Stimulated activated naive CD8-positive, alpha-beta T cell treated with anti-CD3 and anti-CD28 coated beads, Interleukin-15, amount 100 ng/mL, for 72 hours (primary cell): ENCODE results near the gene NEGR1.
"Not testable (repeated sequence)": the region's sequence is repeated elsewhere in the genome, so short reads cannot be mapped to it uniquely, and the experiment has no call there.

Experiments used
- ATAC-seq: fragments of 150-1000 bp; cut with Tn5 transposase; 2 replicates; pipeline ENCODE4 v1.10.0; 2021; ENCODE audit warnings: mild to moderate bottlenecking, moderate library complexity
- DNase-seq, 2 donors: peaks; one replicate each; pipeline ENCODE4 v3.0.0; 2021 to 2022
- H3K27ac Mint-ChIP-seq, 2 donors: one replicate each; pipeline ENCODE4 v1.8.0; 2022; ENCODE audit warnings: mild to moderate bottlenecking in 2 of 2, mixed read lengths in 2 of 2, moderate library complexity in 2 of 2
- H3K27me3 Mint-ChIP-seq: one replicate; pipeline ENCODE4 v1.8.0; 2022; ENCODE audit warnings: mixed read lengths
- H3K4me1 Mint-ChIP-seq: one replicate; pipeline ENCODE4 v1.8.0; 2022; ENCODE audit warnings: mild to moderate bottlenecking, mixed read lengths
- H3K4me3 Mint-ChIP-seq, 2 donors: one replicate each; pipeline ENCODE4 v1.8.0; 2022; ENCODE audit warnings: mild to moderate bottlenecking in 2 of 2, mixed read lengths in 2 of 2, moderate library complexity in 1 of 2
- H3K9me3 Mint-ChIP-seq, 2 donors: one replicate each; pipeline ENCODE4 v1.8.0; 2022; ENCODE audit warnings: mixed read lengths in 2 of 2

Gene NEGR1

GRCh38 chr1:71916894-71917293, 365.4 kb downstream of the NEGR1 start:
- Mint-ChIP-seq H3K4me3 (no peak overlapping the region), H3K27ac (no peak overlapping the region), H3K4me1 (no peaks in the 10 kb centered on the region), H3K9me3 (peaks cover 4 to 7% of the 10 kb centered on the region in 2 donors), H3K27me3 (no peaks in the 10 kb centered on the region)
- DNase-seq: no peak
- no peak for ATAC-seq

- no peaks in the 10 kb centered on the region for H3K27me3 Mint-ChIP-seq
- H3K9me3 Mint-ChIP-seq: peaks cover 4 to 7% of the 10 kb centered on the region in 2 donors
These were observed 367.7 kb downstream of the NEGR1 start for GRCh38 chr1:71914626-71915025.

GRCh38 chr1:71908871-71909390, 373.4 kb downstream of the NEGR1 start:
- DNase-seq: no peak
- no peak for ATAC-seq
- H3K4me3 Mint-ChIP-seq: no peak overlapping the region
- no peaks in the 10 kb centered on the region for H3K9me3 Mint-ChIP-seq
- H3K27ac Mint-ChIP-seq: no peak overlapping the region
- H3K27me3 Mint-ChIP-seq: no peaks in the 10 kb centered on the region
- no peaks in the 10 kb centered on the region for H3K4me1 Mint-ChIP-seq

More at GRCh38 chr1:71914626-71915025, 367.7 kb downstream of the NEGR1 start:
- Mint-ChIP-seq H3K27ac (no peak overlapping the region), H3K4me1 (no peaks in the 10 kb centered on the region), H3K4me3 (no peak overlapping the region)
- ATAC-seq (no peak), DNase-seq (no peak)

- no peak for DNase-seq
- ATAC-seq: no peak
- Mint-ChIP-seq H3K27me3 (no peaks in the 10 kb centered on the region), H3K4me3 (no peak overlapping the region), H3K27ac (no peak overlapping the region), H3K9me3 (no peaks in the 10 kb centered on the region), H3K4me1 (no peaks in the 10 kb centered on the region)
These were observed 374.0 kb downstream of the NEGR1 start for GRCh38 chr1:71908303-71908702.

- no peak overlapping the region for H3K27ac Mint-ChIP-seq
- ATAC-seq: no peak
- no peak overlapping the region for H3K4me3 Mint-ChIP-seq
- no peaks in the 10 kb centered on the region for H3K4me1 Mint-ChIP-seq
- DNase-seq: no peak
- no peaks in the 10 kb centered on the region for H3K27me3 Mint-ChIP-seq
- no peaks in the 10 kb centered on the region for H3K9me3 Mint-ChIP-seq
These were observed 382.5 kb downstream of the NEGR1 start for GRCh38 chr1:71899881-71900280.

- H3K27me3 Mint-ChIP-seq, H3K27ac Mint-ChIP-seq, DNase-seq, H3K4me3 Mint-ChIP-seq, ATAC-seq, H3K9me3 Mint-ChIP-seq, H3K4me1 Mint-ChIP-seq: not testable (repeated sequence)
These were observed 394.2 kb downstream of the NEGR1 start for GRCh38 chr1:71888166-71888565.

- no peaks in the 10 kb centered on the region for H3K9me3 Mint-ChIP-seq
- ATAC-seq: no peak
- no peaks in the 10 kb centered on the region for H3K4me1 Mint-ChIP-seq
- H3K27ac Mint-ChIP-seq: no peak overlapping the region
- no peak overlapping the region for H3K4me3 Mint-ChIP-seq
- no peaks in the 10 kb centered on the region for H3K27me3 Mint-ChIP-seq
- DNase-seq: no peak
These were observed 397.2 kb downstream of the NEGR1 start for GRCh38 chr1:71885171-71885570.

GRCh38 chr1:71882637-71883036, 399.7 kb downstream of the NEGR1 start:
- DNase-seq: no peak
- ATAC-seq: no peak
- no peak overlapping the region for H3K4me3 Mint-ChIP-seq
- H3K4me1 Mint-ChIP-seq: no peaks in the 10 kb centered on the region
- no peaks in the 10 kb centered on the region for H3K9me3 Mint-ChIP-seq
- H3K27ac Mint-ChIP-seq: no peak overlapping the region
- no peaks in the 10 kb centered on the region for H3K27me3 Mint-ChIP-seq

- no peak for DNase-seq
- no peak overlapping the region for H3K4me3 Mint-ChIP-seq
- no peaks in the 10 kb centered on the region for H3K27me3 Mint-ChIP-seq
- H3K4me1 Mint-ChIP-seq: no peaks in the 10 kb centered on the region
- H3K27ac Mint-ChIP-seq: no peak overlapping the region
- no peaks in the 10 kb centered on the region for H3K9me3 Mint-ChIP-seq
- no peak for ATAC-seq
These were observed 400.1 kb downstream of the NEGR1 start for GRCh38 chr1:71882226-71882625.

GRCh38 chr1:71881611-71882010, 400.7 kb downstream of the NEGR1 start:
- ATAC-seq: no peak
- H3K9me3 Mint-ChIP-seq: peaks cover 0 to 6% of the 10 kb centered on the region in 2 donors
- DNase-seq: no peak
- H3K4me1 Mint-ChIP-seq: no peaks in the 10 kb centered on the region
- no peaks in the 10 kb centered on the region for H3K27me3 Mint-ChIP-seq
- H3K27ac Mint-ChIP-seq: no peak overlapping the region
- H3K4me3 Mint-ChIP-seq: no peak overlapping the region

GRCh38 chr1:71869326-71869725, 413.0 kb downstream of the NEGR1 start:
- Mint-ChIP-seq H3K4me1 (no peaks in the 10 kb centered on the region), H3K9me3 (no peaks in the 10 kb centered on the region), H3K27me3 (no peaks in the 10 kb centered on the region), H3K4me3 (no peak overlapping the region), H3K27ac (no peak overlapping the region)
- no peak for DNase-seq
- ATAC-seq: no peak

GRCh38 chr1:71862756-71863155, 419.6 kb downstream of the NEGR1 start:
- H3K27ac Mint-ChIP-seq: no peak overlapping the region
- ATAC-seq (no peak), DNase-seq (no peak)
- no peaks in the 10 kb centered on the region for H3K27me3 Mint-ChIP-seq
- no peak overlapping the region for H3K4me3 Mint-ChIP-seq
- no peaks in the 10 kb centered on the region for H3K9me3 Mint-ChIP-seq
- H3K4me1 Mint-ChIP-seq: no peaks in the 10 kb centered on the region

- DNase-seq (no peak), ATAC-seq (peak; percentile 53)
- H3K9me3 Mint-ChIP-seq: no peaks in the 10 kb centered on the region
These were observed 421.3 kb downstream of the NEGR1 start for GRCh38 chr1:71861022-71861421.

GRCh38 chr1:71859806-71860205, 422.5 kb downstream of the NEGR1 start:
- Mint-ChIP-seq H3K27me3 (no peaks in the 10 kb centered on the region), H3K4me3 (no peak overlapping the region), H3K4me1 (no peaks in the 10 kb centered on the region), H3K9me3 (no peaks in the 10 kb centered on the region), H3K27ac (no peak overlapping the region)
- no peak for DNase-seq
- ATAC-seq: no peak

More at GRCh38 chr1:71861022-71861421, 421.3 kb downstream of the NEGR1 start:
- Mint-ChIP-seq H3K4me1 (no peaks in the 10 kb centered on the region), H3K4me3 (no peak overlapping the region), H3K27me3 (no peaks in the 10 kb centered on the region), H3K27ac (peak overlapping the region in 1 of 2 donors; percentile 24)

GRCh38 chr1:71857862-71858261, 424.5 kb downstream of the NEGR1 start:
- H3K9me3 Mint-ChIP-seq: peaks cover 0 to 3% of the 10 kb centered on the region in 2 donors
- H3K4me1 Mint-ChIP-seq: no peaks in the 10 kb centered on the region
- DNase-seq: no peak

GRCh38 chr1:71853360-71853759, 429.0 kb downstream of the NEGR1 start:
- DNase-seq (no peak), ATAC-seq (no peak)
- Mint-ChIP-seq H3K9me3 (peaks cover 0 to 3% of the 10 kb centered on the region in 2 donors), H3K4me3 (no peak overlapping the region), H3K27ac (no peak overlapping the region), H3K27me3 (no peaks in the 10 kb centered on the region), H3K4me1 (no peaks in the 10 kb centered on the region)

More at GRCh38 chr1:71857862-71858261, 424.5 kb downstream of the NEGR1 start:
- Mint-ChIP-seq H3K4me3 (no peak overlapping the region), H3K27me3 (no peaks in the 10 kb centered on the region), H3K27ac (no peak overlapping the region)
- no peak for ATAC-seq

- ATAC-seq: no peak
- Mint-ChIP-seq H3K9me3 (peaks cover 0 to 3% of the 10 kb centered on the region in 2 donors), H3K4me3 (no peak overlapping the region), H3K4me1 (no peaks in the 10 kb centered on the region), H3K27ac (no peak overlapping the region), H3K27me3 (no peaks in the 10 kb centered on the region)
- no peak for DNase-seq
These were observed 431.4 kb downstream of the NEGR1 start for GRCh38 chr1:71850936-71851335.
